PC-9 (cell line): Measurements from ENCODE around the gene DIPK2B.

ENCODE experiments used
- CTCF ChIP-seq: fragments of 200-600 bp; sonication (generic); conservative IDR thresholded peaks from 2 replicates; pipeline ENCODE4 v1.6.1; 2017; ENCODE audit warnings: mixed run types, antibody characterized with exemption, mild to moderate bottlenecking, moderate library complexity
- EZH2 ChIP-seq: fragments of 200-600 bp; sonication (generic); IDR thresholded peaks from 2 replicates; pipeline ENCODE4 v1.8.0; 2017; ENCODE audit warnings: antibody characterized with exemption, low read depth

GRCh38 chrX:45164995-45165394, 35.7 kb downstream of the DIPK2B start:
- no peak for TF ChIP-seq CTCF
- TF ChIP-seq EZH2: no peak
